ENCODE measurements around the gene AIFM3.

Gene AIFM3

GRCh38 chr22:20974336-20974955, 7.4 kb downstream of the AIFM3 start:
- Mint-ChIP-seq H3K4me3 (no peak overlapping the region), H3K27me3 (no peaks in the 10 kb centered on the region), H3K4me1 (ENCODE audit: low read depth) (peaks cover 5% of the 10 kb centered on the region), H3K9me3 (ENCODE audit: low read depth) (no peaks in the 10 kb centered on the region), H3K27ac (no peak overlapping the region), H3K36me3 (no peaks in the 10 kb centered on the region)

GRCh38 chr22:20975541-20976290, 8.7 kb downstream of the AIFM3 start:
- Mint-ChIP-seq H3K4me1 (ENCODE audit: low read depth) (peaks cover 14% of the 10 kb centered on the region), H3K9me3 (ENCODE audit: low read depth) (no peaks in the 10 kb centered on the region), H3K27me3 (no peaks in the 10 kb centered on the region), H3K4me3 (no peak overlapping the region), H3K36me3 (no peaks in the 10 kb centered on the region), H3K27ac (no peak overlapping the region)

- Mint-ChIP-seq H3K4me1 (ENCODE audit: low read depth) (peaks cover 21% of the 10 kb centered on the region), H3K9me3 (ENCODE audit: low read depth) (no peaks in the 10 kb centered on the region), H3K4me3 (no peak overlapping the region), H3K27me3 (no peaks in the 10 kb centered on the region), H3K27ac (no peak overlapping the region), H3K36me3 (no peaks in the 10 kb centered on the region)
Measured at GRCh38 chr22:20976291-20976877, 9.3 kb downstream of the AIFM3 start.

- no peaks in the 10 kb centered on the region for H3K9me3 Mint-ChIP-seq (ENCODE audit: low read depth)
- no peaks in the 10 kb centered on the region for H3K27me3 Mint-ChIP-seq
- H3K4me3 Mint-ChIP-seq: no peak overlapping the region
- H3K27ac Mint-ChIP-seq: no peak overlapping the region
- H3K36me3 Mint-ChIP-seq: no peaks in the 10 kb centered on the region
- H3K4me1 Mint-ChIP-seq (ENCODE audit: low read depth): peaks cover 23% of the 10 kb centered on the region
Measured at GRCh38 chr22:20977019-20977418, 10.0 kb downstream of the AIFM3 start.

- no peak overlapping the region for H3K4me3 Mint-ChIP-seq
- peaks cover 26% of the 10 kb centered on the region for H3K4me1 Mint-ChIP-seq (ENCODE audit: low read depth)
- H3K27me3 Mint-ChIP-seq: no peaks in the 10 kb centered on the region
- H3K27ac Mint-ChIP-seq: no peak overlapping the region
- no peaks in the 10 kb centered on the region for H3K9me3 Mint-ChIP-seq (ENCODE audit: low read depth)
- H3K36me3 Mint-ChIP-seq: no peaks in the 10 kb centered on the region
Measured at GRCh38 chr22:20977516-20978170, 10.6 kb downstream of the AIFM3 start.

- Mint-ChIP-seq H3K4me3 (no peak overlapping the region), H3K9me3 (ENCODE audit: low read depth) (no peaks in the 10 kb centered on the region), H3K4me1 (ENCODE audit: low read depth) (peaks cover 32% of the 10 kb centered on the region), H3K27ac (no peak overlapping the region), H3K36me3 (no peaks in the 10 kb centered on the region), H3K27me3 (no peaks in the 10 kb centered on the region)
Measured at GRCh38 chr22:20978419-20978818, 11.4 kb downstream of the AIFM3 start.

GRCh38 chr22:20979243-20979809, 12.3 kb downstream of the AIFM3 start:
- Mint-ChIP-seq H3K27me3 (no peaks in the 10 kb centered on the region), H3K27ac (peak overlapping the region; percentile 84), H3K36me3 (peaks cover 4% of the 10 kb centered on the region), H3K9me3 (ENCODE audit: low read depth) (no peaks in the 10 kb centered on the region), H3K4me3 (peak overlapping the region; percentile 82), H3K4me1 (ENCODE audit: low read depth) (peaks cover 38% of the 10 kb centered on the region)

GRCh38 chr22:20979940-20980453, 12.9 kb downstream of the AIFM3 start:
- Mint-ChIP-seq H3K4me1 (ENCODE audit: low read depth) (peaks cover 38% of the 10 kb centered on the region), H3K9me3 (ENCODE audit: low read depth) (no peaks in the 10 kb centered on the region), H3K36me3 (peaks cover 4% of the 10 kb centered on the region), H3K27ac (peak overlapping the region; percentile 54), H3K4me3 (peak overlapping the region; percentile 94), H3K27me3 (no peaks in the 10 kb centered on the region)

GRCh38 chr22:20980523-20980922, 13.5 kb downstream of the AIFM3 start:
- no peak overlapping the region for H3K27ac Mint-ChIP-seq
- H3K4me1 Mint-ChIP-seq (ENCODE audit: low read depth): peaks cover 38% of the 10 kb centered on the region
- no peaks in the 10 kb centered on the region for H3K27me3 Mint-ChIP-seq
- H3K36me3 Mint-ChIP-seq: peaks cover 4% of the 10 kb centered on the region
- H3K9me3 Mint-ChIP-seq (ENCODE audit: low read depth): no peaks in the 10 kb centered on the region
- H3K4me3 Mint-ChIP-seq: peak overlapping the region; percentile 94

- Mint-ChIP-seq H3K4me3 (peak overlapping the region; percentile 94), H3K9me3 (ENCODE audit: low read depth) (no peaks in the 10 kb centered on the region), H3K27me3 (no peaks in the 10 kb centered on the region), H3K4me1 (ENCODE audit: low read depth) (peaks cover 38% of the 10 kb centered on the region), H3K27ac (peak overlapping the region; percentile 95), H3K36me3 (peaks cover 4% of the 10 kb centered on the region)
Measured at GRCh38 chr22:20980938-20981722, 14.1 kb downstream of the AIFM3 start.

GRCh38 chr22:20981787-20982562, 14.9 kb downstream of the AIFM3 start, which contains the start of gene LZTR1:
LZTR1 (plus strand) TSS chr22:20982297; CDS start chr22:20982372, 75 bp downstream.
- Mint-ChIP-seq H3K27ac (peak within 1 kb of the TSS; percentile 95), H3K4me1 (ENCODE audit: low read depth) (peaks cover 38% of the 10 kb centered on the region), H3K27me3 (no peaks in the 10 kb centered on the region), H3K9me3 (ENCODE audit: low read depth) (no peaks in the 10 kb centered on the region), H3K4me3 (peak within 1 kb of the TSS; percentile 94), H3K36me3 (peaks cover 10% of the 10 kb centered on the region)

GRCh38 chr22:20982563-20982882, 15.5 kb downstream of the AIFM3 start:
- peaks cover 10% of the 10 kb centered on the region for H3K36me3 Mint-ChIP-seq
- H3K27ac Mint-ChIP-seq: peak overlapping the region; percentile 87
- peaks cover 38% of the 10 kb centered on the region for H3K4me1 Mint-ChIP-seq (ENCODE audit: low read depth)
- peak overlapping the region; percentile 94 for H3K4me3 Mint-ChIP-seq
- H3K9me3 Mint-ChIP-seq (ENCODE audit: low read depth): no peaks in the 10 kb centered on the region
- no peaks in the 10 kb centered on the region for H3K27me3 Mint-ChIP-seq

- H3K4me1 Mint-ChIP-seq (ENCODE audit: low read depth): peaks cover 38% of the 10 kb centered on the region
- peaks cover 10% of the 10 kb centered on the region for H3K36me3 Mint-ChIP-seq
- H3K27ac Mint-ChIP-seq: peak overlapping the region; percentile 87
- H3K4me3 Mint-ChIP-seq: peak overlapping the region; percentile 94
- H3K27me3 Mint-ChIP-seq: no peaks in the 10 kb centered on the region
- no peaks in the 10 kb centered on the region for H3K9me3 Mint-ChIP-seq (ENCODE audit: low read depth)
Measured at GRCh38 chr22:20983081-20983771, 16.2 kb downstream of the AIFM3 start.

Data from activated naive CD8-positive, alpha-beta T cell (primary cell).